ES-I3 (cell line): ENCODE measurements around the gene ACYP2.
"Not testable (repeated sequence)": the region's sequence is repeated elsewhere in the genome, so short reads cannot be mapped to it uniquely, and the experiment has no call there.

Experiments used
- H3K36me3 ChIP-seq: 2 replicates; pipeline ENCODE4 v1.6.1; 2013; ENCODE audit warnings: mild to moderate bottlenecking, low read length, control low read depth, moderate library complexity; ENCODE audit not compliant: insufficient read depth
- H3K4me1 ChIP-seq: 2 replicates; pipeline ENCODE4 v1.6.1; 2013; ENCODE audit warnings: mild to moderate bottlenecking, control low read depth, low read length; ENCODE audit not compliant: insufficient read depth
- H3K9ac ChIP-seq: 2 replicates; pipeline ENCODE4 v1.6.1; 2013; ENCODE audit warnings: low read depth, mild to moderate bottlenecking, low read length, moderate library complexity
- H3K9me3 ChIP-seq: 2 replicates; pipeline ENCODE4 v1.6.1; 2013; ENCODE audit warnings: mild to moderate bottlenecking, low read length, moderate library complexity; ENCODE audit not compliant: control insufficient read depth, insufficient read depth

ACYP2 gene

DNA sequence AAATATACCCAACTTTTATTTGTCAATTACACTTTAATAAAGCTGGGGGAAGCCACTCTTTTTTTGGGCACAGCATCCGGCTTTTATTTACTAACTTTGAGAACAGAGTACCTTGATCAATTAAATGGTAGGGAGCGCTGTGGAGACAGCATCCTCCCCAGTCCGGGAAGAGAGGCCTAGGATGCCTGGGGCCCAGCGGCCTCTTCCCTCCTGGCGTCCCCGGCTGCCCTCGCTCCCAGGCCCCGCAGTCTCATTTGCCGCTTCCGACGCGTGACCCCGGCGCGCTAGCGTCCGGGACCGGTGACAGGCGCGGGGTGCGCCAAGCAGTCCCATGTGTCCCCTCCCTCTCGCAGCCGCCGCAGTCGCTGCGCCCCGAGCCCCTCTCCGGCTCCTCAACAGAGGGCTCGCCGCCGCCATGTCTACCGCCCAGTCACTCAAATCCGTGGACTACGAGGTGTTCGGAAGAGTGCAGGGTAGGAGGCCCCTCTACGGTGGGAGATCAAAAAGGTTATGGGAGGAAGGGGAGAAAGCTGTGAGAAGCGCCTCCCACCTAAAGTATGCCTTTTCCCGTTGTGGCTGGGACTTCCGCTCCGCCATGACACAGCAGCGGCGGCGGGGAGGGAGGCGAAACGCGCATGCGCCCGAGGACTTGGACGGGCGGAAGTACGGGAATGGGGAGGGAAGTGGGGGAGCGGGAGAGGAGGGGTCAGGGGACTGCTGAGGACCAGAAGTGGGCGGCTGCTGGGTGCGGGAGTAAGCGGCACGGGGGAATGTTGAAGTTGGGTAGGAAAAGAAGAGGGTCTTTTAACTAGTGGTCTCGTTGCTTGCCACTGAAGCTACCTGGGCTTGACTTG is at the start of gene ACYP2:
ACYP2 (plus strand) TSS at position 332 of the 854 bp plus-strand sequence.
- Histone ChIP-seq H3K9me3 (peaks cover 12% of the 10 kb centered on the region), H3K9ac (peak within 1 kb of the TSS; percentile 84), H3K4me1 (no peaks in the 10 kb centered on the region), H3K36me3 (no peaks in the 10 kb centered on the region)

DNA sequence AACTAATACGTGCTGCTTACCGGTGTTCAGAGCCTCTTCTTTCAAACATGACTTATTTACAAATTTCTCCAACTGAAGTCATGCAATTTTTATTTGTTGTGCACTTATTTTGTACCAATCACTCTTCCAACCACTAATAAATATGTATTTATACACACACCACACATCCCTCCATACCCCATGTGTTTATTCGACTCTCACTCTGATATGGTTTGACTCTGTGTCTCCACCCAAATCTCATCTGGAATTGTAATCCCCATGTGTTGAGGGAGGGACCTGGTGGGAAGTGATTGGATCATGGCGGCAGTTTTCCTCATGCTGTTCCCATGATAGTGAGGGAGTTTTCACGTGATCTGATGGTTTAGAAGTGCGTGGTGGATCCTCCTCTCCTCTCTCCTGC is 49.5 kb upstream of the ACYP2 start:
- H3K9me3 ChIP-seq: no peaks in the 10 kb centered on the region
- no peak overlapping the region for H3K9ac ChIP-seq
- H3K36me3 ChIP-seq: no peaks in the 10 kb centered on the region
- no peaks in the 10 kb centered on the region for H3K4me1 ChIP-seq

- Histone ChIP-seq H3K4me1 (no peaks in the 10 kb centered on the region), H3K9me3 (no peaks in the 10 kb centered on the region), H3K36me3 (no peaks in the 10 kb centered on the region), H3K9ac (no peak overlapping the region)
Observed at GRCh38 chr2:54067851-54068375, 47.5 kb upstream of the ACYP2 start.

DNA sequence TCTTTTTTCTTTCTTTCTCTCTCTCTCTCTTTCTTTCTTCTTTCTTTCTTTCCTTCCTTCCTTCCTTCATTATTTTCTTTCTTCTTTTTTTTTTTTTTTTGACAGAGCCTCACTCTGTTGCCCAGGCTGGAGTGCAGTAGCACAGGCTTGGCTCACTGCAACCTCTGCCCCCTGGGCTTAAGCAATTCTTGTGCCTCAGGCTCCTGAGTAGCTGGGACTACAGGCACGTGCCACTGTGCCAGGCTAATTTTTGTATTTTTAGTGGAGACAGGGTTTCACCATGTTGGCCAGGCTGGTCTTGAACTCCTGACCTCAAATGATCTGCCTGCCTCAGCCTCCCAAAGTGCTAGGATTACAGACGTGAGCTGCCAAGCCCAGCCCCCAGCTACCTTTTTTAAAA is 42.9 kb upstream of the ACYP2 start:
- H3K4me1 ChIP-seq, H3K9me3 ChIP-seq, H3K36me3 ChIP-seq, H3K9ac ChIP-seq: not testable (repeated sequence)

- Histone ChIP-seq H3K9me3 (no peaks in the 10 kb centered on the region), H3K9ac (no peak overlapping the region), H3K4me1 (no peaks in the 10 kb centered on the region), H3K36me3 (no peaks in the 10 kb centered on the region)
Observed at GRCh38 chr2:54073796-54074195, 41.6 kb upstream of the ACYP2 start.

DNA sequence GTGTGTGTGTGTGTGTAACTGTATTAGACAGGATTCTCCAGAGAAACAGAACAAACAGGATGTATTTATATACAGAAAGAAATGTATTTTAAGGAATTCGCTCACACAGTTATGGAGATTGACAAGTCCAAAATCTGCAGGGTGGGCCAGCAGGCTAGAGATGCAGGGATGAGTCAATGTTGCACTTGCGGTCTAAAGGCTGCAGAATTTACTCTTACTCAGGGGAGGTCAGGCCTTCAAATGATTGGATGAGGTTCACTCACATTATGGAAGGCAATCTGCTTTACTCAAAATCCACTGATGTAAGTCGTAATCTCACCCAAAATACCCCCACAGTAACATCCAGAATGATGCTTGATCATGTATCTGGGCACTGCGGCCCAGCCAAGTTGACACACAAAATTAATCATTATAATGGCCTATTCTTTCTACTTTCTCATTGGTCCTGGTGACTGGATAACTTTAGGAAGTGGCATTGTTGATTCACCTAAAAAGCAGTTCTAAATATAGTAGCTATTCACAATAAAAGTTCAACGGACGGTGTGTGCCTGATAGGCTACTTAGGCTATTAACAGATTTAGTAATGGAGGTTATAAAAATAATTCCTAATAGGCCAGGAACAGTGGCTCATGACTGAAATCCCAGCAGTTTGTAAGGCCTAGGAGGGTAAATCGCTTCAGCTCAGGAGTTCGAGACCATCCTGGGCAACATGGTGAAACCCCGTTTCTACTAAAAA is 40.6 kb upstream of the ACYP2 start:
- H3K9me3 ChIP-seq: no peaks in the 10 kb centered on the region
- H3K4me1 ChIP-seq: no peaks in the 10 kb centered on the region
- H3K9ac ChIP-seq: no peak overlapping the region
- no peaks in the 10 kb centered on the region for H3K36me3 ChIP-seq

GRCh38 chr2:54076586-54076985 is 38.8 kb upstream of the ACYP2 start:
- H3K4me1 ChIP-seq: no peaks in the 10 kb centered on the region
- H3K9me3 ChIP-seq: no peaks in the 10 kb centered on the region
- H3K36me3 ChIP-seq: no peaks in the 10 kb centered on the region
- H3K9ac ChIP-seq: no peak overlapping the region

GRCh38 chr2:54077088-54077900 is 38.1 kb upstream of the ACYP2 start:
- Histone ChIP-seq H3K9ac (no peak overlapping the region), H3K4me1 (no peaks in the 10 kb centered on the region), H3K9me3 (no peaks in the 10 kb centered on the region), H3K36me3 (no peaks in the 10 kb centered on the region)

DNA sequence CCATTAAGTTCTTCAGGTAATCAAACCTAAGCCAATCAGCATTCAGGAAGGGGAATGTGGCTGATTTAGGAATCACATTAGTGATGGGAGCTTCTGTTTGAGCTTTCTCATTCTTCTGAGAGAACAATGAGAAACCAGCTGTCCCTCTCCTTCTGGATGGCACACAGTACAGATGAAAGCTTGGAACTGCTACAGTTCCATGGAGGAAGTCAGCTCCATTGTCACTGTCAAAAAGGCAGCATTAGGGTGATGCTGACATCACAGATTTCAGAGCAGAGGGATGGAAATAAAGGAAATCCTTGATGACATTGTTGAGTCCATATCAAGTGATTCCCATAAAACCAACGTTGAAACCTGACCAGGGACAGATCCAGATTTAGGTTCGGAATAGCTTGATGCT is 36.1 kb upstream of the ACYP2 start:
- Histone ChIP-seq H3K9me3 (no peaks in the 10 kb centered on the region), H3K4me1 (no peaks in the 10 kb centered on the region), H3K9ac (no peak overlapping the region), H3K36me3 (no peaks in the 10 kb centered on the region)

GRCh38 chr2:54081574-54081973 is 33.8 kb upstream of the ACYP2 start:
- H3K4me1 ChIP-seq: no peaks in the 10 kb centered on the region
- no peak overlapping the region for H3K9ac ChIP-seq
- no peaks in the 10 kb centered on the region for H3K36me3 ChIP-seq
- no peaks in the 10 kb centered on the region for H3K9me3 ChIP-seq

DNA sequence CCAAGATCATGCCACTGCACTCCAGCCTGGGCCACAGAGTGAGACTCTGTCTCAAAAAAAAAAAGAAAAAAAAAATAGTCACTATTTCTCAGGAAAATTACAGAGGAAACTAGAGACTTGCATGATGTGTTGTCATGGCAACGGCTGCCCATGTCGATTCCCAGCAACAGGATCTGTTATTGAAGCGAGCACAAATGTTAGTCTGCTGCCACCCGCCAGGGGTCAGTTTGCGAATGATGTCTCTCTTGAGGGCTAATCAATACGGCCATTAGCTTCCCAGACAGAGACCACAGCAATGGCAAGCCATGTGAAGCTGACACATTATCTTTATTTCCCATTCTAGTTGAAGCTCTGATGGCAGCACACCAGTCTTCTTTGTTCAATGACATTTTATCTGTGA is 32.4 kb upstream of the ACYP2 start:
- no peak overlapping the region for H3K9ac ChIP-seq
- H3K36me3 ChIP-seq: no peaks in the 10 kb centered on the region
- no peaks in the 10 kb centered on the region for H3K4me1 ChIP-seq
- no peaks in the 10 kb centered on the region for H3K9me3 ChIP-seq

DNA sequence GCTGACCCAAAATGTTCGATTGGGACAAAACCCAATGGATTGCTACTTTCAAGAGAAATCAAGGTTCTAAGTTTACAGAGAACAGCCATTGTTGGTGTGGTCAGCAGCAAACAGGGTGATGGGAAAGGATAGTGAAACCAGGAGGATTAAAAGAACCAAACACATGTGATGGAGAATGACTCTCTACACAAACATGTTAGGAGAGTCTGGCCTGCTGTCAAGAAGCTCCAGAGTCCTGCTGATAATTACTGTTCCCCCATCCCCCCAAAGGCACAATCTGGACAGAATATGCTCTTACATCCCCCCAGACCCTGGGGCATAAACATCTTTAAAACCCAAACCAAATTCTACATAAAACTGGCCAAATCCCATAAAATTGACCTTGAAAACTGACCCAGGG is 32.0 kb upstream of the ACYP2 start:
- H3K9ac ChIP-seq: no peak overlapping the region
- H3K36me3 ChIP-seq: no peaks in the 10 kb centered on the region
- no peaks in the 10 kb centered on the region for H3K9me3 ChIP-seq
- no peaks in the 10 kb centered on the region for H3K4me1 ChIP-seq

DNA sequence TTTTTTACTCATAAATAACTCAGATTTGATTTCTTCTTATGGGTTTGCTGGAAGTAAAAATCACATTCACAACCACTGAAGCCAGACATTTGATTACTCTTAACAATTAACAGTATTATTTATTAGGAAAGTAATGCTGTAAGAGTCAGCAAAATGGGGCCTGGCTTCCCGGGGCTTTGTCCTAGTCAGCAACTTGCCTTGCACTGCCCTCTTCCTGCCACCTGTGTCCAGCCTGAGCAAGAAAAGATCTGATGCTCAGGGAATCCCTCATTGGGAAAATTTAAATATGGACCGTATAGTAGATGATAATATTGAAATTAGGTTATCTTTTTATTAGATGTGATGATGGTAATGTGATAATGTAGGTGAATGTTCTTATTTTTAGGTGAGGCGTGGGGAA is 30.8 kb upstream of the ACYP2 start:
- H3K36me3 ChIP-seq: no peaks in the 10 kb centered on the region
- H3K9ac ChIP-seq: no peak overlapping the region
- H3K9me3 ChIP-seq: no peaks in the 10 kb centered on the region
- no peaks in the 10 kb centered on the region for H3K4me1 ChIP-seq

GRCh38 chr2:54085069-54085468 is 30.3 kb upstream of the ACYP2 start:
- no peaks in the 10 kb centered on the region for H3K4me1 ChIP-seq
- no peak overlapping the region for H3K9ac ChIP-seq
- no peaks in the 10 kb centered on the region for H3K36me3 ChIP-seq
- H3K9me3 ChIP-seq: no peaks in the 10 kb centered on the region
